WTC11 (cell line): ENCODE results near the gene PNRC1. TPM values are rescaled to one million over a fixed set of nuclear protein-coding genes. Genes with fewer than 3 reads are reported as not detected.

ENCODE experiments used
- ATAC-seq: fragments of 200-7000 bp; cut with Tn5 transposase; 2 replicates; pipeline ENCODE4 v1.10.0; 2021; ENCODE audit warnings: mild to moderate bottlenecking, moderate library complexity
- CTCF ChIA-PET: fragments of 300-600 bp; sonication (Branson Sonifier 250); formaldehyde crosslinking; loops from one replicate; lab custom pipeline; 2021; ENCODE audit warnings: antibody characterized with exemption; lab: Charles Lee
- POLR2A ChIA-PET: fragments of 350-600 bp; sonication (Branson Sonifier 250); formaldehyde crosslinking; loops from one replicate; lab custom pipeline; 2021; ENCODE audit warnings: antibody characterized with exemption; lab: Charles Lee
- DNase-seq: peaks from one replicate; pipeline ENCODE4 v3.0.0; 2021; ENCODE audit warnings: low spot score
- H3K27ac Mint-ChIP-seq: 2 replicates; pipeline ENCODE4 v1.8.0; 2021; ENCODE audit warnings: mixed read lengths
- H3K27me3 Mint-ChIP-seq: 2 replicates; pipeline ENCODE4 v1.8.0; 2021; ENCODE audit warnings: low read depth, mild to moderate bottlenecking, moderate library complexity, mixed read lengths
- H3K36me3 Mint-ChIP-seq: 2 replicates; pipeline ENCODE4 v1.8.0; 2021; ENCODE audit warnings: mixed read lengths
- H3K4me1 Mint-ChIP-seq: 2 replicates; pipeline ENCODE4 v1.8.0; 2022; ENCODE audit warnings: mixed read lengths
- H3K4me3 Mint-ChIP-seq: 2 replicates; pipeline ENCODE4 v1.8.0; 2021; ENCODE audit warnings: mild to moderate bottlenecking, moderate library complexity, mixed read lengths
- H3K9me3 Mint-ChIP-seq: 2 replicates; pipeline ENCODE4 v1.8.0; 2021; ENCODE audit warnings: mixed read lengths
- CREB1 ChIP-seq: sonication (generic); formaldehyde crosslinking; IDR thresholded peaks from 2 replicates; pipeline ENCODE4 v1.8.0; 2023; ENCODE audit warnings: mild to moderate bottlenecking, missing genetic modification reagents
- ELF4 ChIP-seq: sonication (generic); formaldehyde crosslinking; IDR thresholded peaks from 2 replicates; pipeline ENCODE4 v1.8.1; 2022; ENCODE audit warnings: low read depth, mild to moderate bottlenecking, moderate library complexity, missing genetic modification reagents
- ESRRA ChIP-seq: sonication (generic); formaldehyde crosslinking; IDR thresholded peaks from 2 replicates; pipeline ENCODE4 v1.8.1; 2022; ENCODE audit warnings: mild to moderate bottlenecking, missing genetic modification reagents, borderline replicate concordance
- GABPB1 ChIP-seq: sonication (generic); formaldehyde crosslinking; IDR thresholded peaks from 2 replicates; pipeline ENCODE4 v1.8.1; 2023; ENCODE audit warnings: mild to moderate bottlenecking, missing genetic modification reagents
- GTF2I ChIP-seq: fragments of 250-450 bp; sonication (Bioruptor Pico); conservative IDR thresholded peaks from 2 replicates; pipeline ENCODE4 v1.4.0; 2021; ENCODE audit warnings: mild to moderate bottlenecking
- IRF2 ChIP-seq: sonication (generic); formaldehyde crosslinking; IDR thresholded peaks from 2 replicates; pipeline ENCODE4 v1.8.0; 2022; ENCODE audit warnings: low read depth, missing genetic modification reagents, borderline replicate concordance
- MYBL2 ChIP-seq: sonication (generic); formaldehyde crosslinking; IDR thresholded peaks from 2 replicates; pipeline ENCODE4 v1.8.1; 2023; ENCODE audit warnings: mild to moderate bottlenecking, moderate library complexity, missing genetic modification reagents
- NFATC4 ChIP-seq: fragments of 250-450 bp; sonication (Bioruptor Pico); IDR thresholded peaks from 2 replicates; pipeline ENCODE4 v1.9.0; 2021; ENCODE audit warnings: mild to moderate bottlenecking
- NR1H2 ChIP-seq: sonication (generic); formaldehyde crosslinking; IDR thresholded peaks from 2 replicates; pipeline ENCODE4 v1.9.0; 2021; ENCODE audit warnings: mild to moderate bottlenecking, moderate library complexity, missing genetic modification reagents
- NR2C2 ChIP-seq: sonication (generic); formaldehyde crosslinking; IDR thresholded peaks from 2 replicates; pipeline ENCODE4 v1.8.0; 2022; ENCODE audit warnings: mild to moderate bottlenecking, missing genetic modification reagents
- NR3C1 ChIP-seq: sonication (generic); formaldehyde crosslinking; conservative IDR thresholded peaks from 2 replicates; pipeline ENCODE4 v1.8.1; 2023; ENCODE audit warnings: low read depth, mild to moderate bottlenecking, missing genetic modification reagents
- RELA ChIP-seq: sonication (generic); formaldehyde crosslinking; IDR thresholded peaks from 2 replicates; pipeline ENCODE4 v1.8.1; 2022; ENCODE audit warnings: missing genetic modification reagents, mild to moderate bottlenecking, borderline replicate concordance
- RORB ChIP-seq: fragments of 250-450 bp; sonication (Bioruptor Pico); IDR thresholded peaks from 2 replicates; pipeline ENCODE4 v1.9.0; 2021; ENCODE audit warnings: mild to moderate bottlenecking
- SP1 ChIP-seq: sonication (generic); formaldehyde crosslinking; conservative IDR thresholded peaks from 2 replicates; pipeline ENCODE4 v1.8.1; 2022; ENCODE audit warnings: missing genetic modification reagents
- total RNA-seq: library from RNA; stranded (reverse); gene quantifications from 3 replicates; pipeline ENCODE4 v1.2.3, GENCODE V29; 2021
- TF ChIP-seq, protein P1 (sequence below): sonication (generic); formaldehyde crosslinking; IDR thresholded peaks from 2 replicates; pipeline ENCODE4 v1.8.1; 2023; ENCODE audit warnings: mild to moderate bottlenecking, missing genetic modification reagents, moderate library complexity
- TF ChIP-seq, protein P2 (sequence below): fragments of 250-450 bp; sonication (Bioruptor Pico); IDR thresholded peaks from 2 replicates; pipeline ENCODE4 v2.1.2; 2022; ENCODE audit warnings: mild to moderate bottlenecking, moderate library complexity
- TF ChIP-seq, protein P3 (sequence below): sonication (generic); formaldehyde crosslinking; IDR thresholded peaks from 2 replicates; pipeline ENCODE4 v1.8.1; 2023; ENCODE audit warnings: mild to moderate bottlenecking, missing genetic modification reagents
- TF ChIP-seq, protein P4 (sequence below): sonication (generic); formaldehyde crosslinking; IDR thresholded peaks from 2 replicates; pipeline ENCODE4 v1.8.1; 2022; ENCODE audit warnings: low read depth, missing genetic modification reagents, borderline replicate concordance
- TF ChIP-seq, protein P5 (sequence below): sonication (generic); formaldehyde crosslinking; IDR thresholded peaks from 2 replicates; pipeline ENCODE4 v1.8.0; 2023; ENCODE audit warnings: missing genetic modification reagents
- TF ChIP-seq, protein P6 (sequence below): sonication (generic); formaldehyde crosslinking; IDR thresholded peaks from 2 replicates; pipeline ENCODE4 v1.8.0; 2023; ENCODE audit warnings: missing genetic modification reagents, mild to moderate bottlenecking, borderline replicate concordance

PNRC1 gene
- total RNA-seq, 1 experiment from 2014 or later, result 39.0 TPM

DNA sequence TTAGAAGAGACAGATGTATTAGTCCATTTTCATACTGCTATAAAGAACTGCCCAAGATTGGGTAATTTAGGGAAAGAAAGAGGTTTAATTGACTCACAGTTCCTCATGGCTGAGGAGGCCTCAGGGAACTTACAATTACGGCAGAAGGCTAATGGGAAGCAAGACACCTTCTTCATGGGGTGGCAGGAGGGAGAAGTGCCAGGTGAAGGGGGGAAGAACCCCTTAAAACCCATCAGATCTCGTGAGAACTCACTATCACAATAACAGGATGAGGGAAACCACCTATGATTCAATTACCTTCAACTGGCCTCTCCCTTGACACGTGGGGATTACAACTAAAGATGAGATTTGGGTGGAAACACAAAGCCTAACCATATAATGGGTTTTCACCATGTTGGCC lies 28.9 kb upstream of the PNRC1 start:
- POLR2A ChIA-PET, result no interaction called here
- peaks cover 52% of the 10 kb centered on the region for H3K27me3 Mint-ChIP-seq
- peaks cover 24% of the 10 kb centered on the region for H3K4me1 Mint-ChIP-seq
- peaks cover 4% of the 10 kb centered on the region for H3K9me3 Mint-ChIP-seq
- no peak for TF ChIP-seq ESRRA (CRISPR knock-in tag)
- TF ChIP-seq, protein P1, sequence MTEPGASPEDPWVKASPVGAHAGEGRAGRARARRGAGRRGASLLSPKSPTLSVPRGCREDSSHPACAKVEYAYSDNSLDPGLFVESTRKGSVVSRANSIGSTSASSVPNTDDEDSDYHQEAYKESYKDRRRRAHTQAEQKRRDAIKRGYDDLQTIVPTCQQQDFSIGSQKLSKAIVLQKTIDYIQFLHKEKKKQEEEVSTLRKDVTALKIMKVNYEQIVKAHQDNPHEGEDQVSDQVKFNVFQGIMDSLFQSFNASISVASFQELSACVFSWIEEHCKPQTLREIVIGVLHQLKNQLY (CRISPR knock-in tag), result no peak
- no peak for TF ChIP-seq RORB (CRISPR knock-in tag)
- TF ChIP-seq, protein P2, sequence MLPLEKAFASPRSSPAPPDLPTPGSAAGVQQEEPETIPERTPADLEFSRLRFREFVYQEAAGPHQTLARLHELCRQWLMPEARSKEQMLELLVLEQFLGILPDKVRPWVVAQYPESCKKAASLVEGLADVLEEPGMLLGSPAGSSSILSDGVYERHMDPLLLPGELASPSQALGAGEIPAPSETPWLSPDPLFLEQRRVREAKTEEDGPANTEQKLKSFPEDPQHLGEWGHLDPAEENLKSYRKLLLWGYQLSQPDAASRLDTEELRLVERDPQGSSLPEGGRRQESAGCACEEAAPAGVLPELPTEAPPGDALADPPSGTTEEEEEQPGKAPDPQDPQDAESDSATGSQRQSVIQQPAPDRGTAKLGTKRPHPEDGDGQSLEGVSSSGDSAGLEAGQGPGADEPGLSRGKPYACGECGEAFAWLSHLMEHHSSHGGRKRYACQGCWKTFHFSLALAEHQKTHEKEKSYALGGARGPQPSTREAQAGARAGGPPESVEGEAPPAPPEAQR, result no peak
- no peak for TF ChIP-seq GABPB1 (CRISPR knock-in tag)
- ATAC-seq (no peak), DNase-seq (no peak)
- CTCF ChIA-PET, result no interaction called here
- H3K27ac Mint-ChIP-seq, result no peak overlapping the region
- no peaks in the 10 kb centered on the region for H3K36me3 Mint-ChIP-seq
- no peak overlapping the region for H3K4me3 Mint-ChIP-seq

DNA sequence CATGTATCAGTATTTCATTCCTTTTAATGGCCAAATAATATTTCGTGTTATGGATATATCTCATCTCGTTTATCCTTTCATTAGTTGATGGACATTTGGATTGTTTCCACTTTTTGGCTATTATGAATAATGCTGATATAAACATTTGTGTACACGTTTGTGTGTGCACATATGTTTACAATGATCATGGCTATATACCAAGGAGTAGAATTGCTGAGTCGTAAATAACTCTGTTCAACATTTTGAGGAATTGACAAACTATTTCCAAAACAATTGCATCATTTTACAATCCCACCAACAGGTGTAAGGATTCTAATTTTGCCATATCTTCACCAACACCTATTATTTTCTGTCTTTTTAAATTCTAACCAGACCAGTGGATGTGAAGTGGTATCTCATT lies 26.3 kb upstream of the PNRC1 start:
- H3K36me3 Mint-ChIP-seq, result no peaks in the 10 kb centered on the region
- H3K27ac Mint-ChIP-seq, result no peak overlapping the region
- H3K27me3 Mint-ChIP-seq, result peaks cover 28% of the 10 kb centered on the region
- CTCF ChIA-PET, result no interaction called here
- TF ChIP-seq MYBL2 (CRISPR knock-in tag), result no peak
- TF ChIP-seq CREB1 (CRISPR knock-in tag), result no peak
- TF ChIP-seq NFATC4, result no peak
- no peak for TF ChIP-seq RORB (CRISPR knock-in tag)
- TF ChIP-seq, protein P3, sequence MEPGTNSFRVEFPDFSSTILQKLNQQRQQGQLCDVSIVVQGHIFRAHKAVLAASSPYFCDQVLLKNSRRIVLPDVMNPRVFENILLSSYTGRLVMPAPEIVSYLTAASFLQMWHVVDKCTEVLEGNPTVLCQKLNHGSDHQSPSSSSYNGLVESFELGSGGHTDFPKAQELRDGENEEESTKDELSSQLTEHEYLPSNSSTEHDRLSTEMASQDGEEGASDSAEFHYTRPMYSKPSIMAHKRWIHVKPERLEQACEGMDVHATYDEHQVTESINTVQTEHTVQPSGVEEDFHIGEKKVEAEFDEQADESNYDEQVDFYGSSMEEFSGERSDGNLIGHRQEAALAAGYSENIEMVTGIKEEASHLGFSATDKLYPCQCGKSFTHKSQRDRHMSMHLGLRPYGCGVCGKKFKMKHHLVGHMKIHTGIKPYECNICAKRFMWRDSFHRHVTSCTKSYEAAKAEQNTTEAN (CRISPR knock-in tag), result no peak
- no peak for TF ChIP-seq NR2C2 (CRISPR knock-in tag)
- no peak for TF ChIP-seq SP1
- no peak for TF ChIP-seq IRF2 (CRISPR knock-in tag)
- TF ChIP-seq RELA (CRISPR knock-in tag), result no peak
- no peak for TF ChIP-seq NR1H2 (CRISPR knock-in tag)
- TF ChIP-seq GTF2I (CRISPR knock-in tag), result no peak
- TF ChIP-seq ELF4, result no peak
- TF ChIP-seq, all 79 proteins: peak for 0
- ATAC-seq (no peak), DNase-seq (no peak)
- POLR2A ChIA-PET, result no interaction called here
- Mint-ChIP-seq H3K4me3 (no peak overlapping the region), H3K9me3 (peaks cover 4% of the 10 kb centered on the region), H3K4me1 (peaks cover 13% of the 10 kb centered on the region)

DNA sequence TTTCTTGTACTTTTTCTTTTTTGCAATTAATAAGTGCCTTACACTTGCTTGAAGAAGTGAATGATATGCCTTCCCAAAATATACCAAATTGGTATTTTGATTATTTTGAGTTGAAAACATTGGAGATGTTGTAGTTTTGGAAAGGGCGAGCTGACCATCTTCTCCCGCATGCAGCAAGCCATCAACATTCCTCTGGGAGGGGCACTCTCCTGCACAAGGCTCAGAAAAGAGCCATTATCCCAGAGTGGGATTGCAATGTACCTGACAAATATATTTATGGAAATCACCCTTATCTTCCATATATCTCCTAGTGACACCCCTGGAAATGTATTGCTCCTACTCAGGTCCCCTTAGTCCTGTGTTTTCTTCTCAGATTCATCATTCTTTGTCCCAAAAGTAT lies 22.8 kb upstream of the PNRC1 start:
- CTCF ChIA-PET, result interaction anchor here (1.8 kb wide), 1 partner anchor 75 kb away, joined by 7 read pairs; no protein-coding TSS in a partner anchor
- POLR2A ChIA-PET, result no interaction called here
- ATAC-seq (peak; percentile 76), DNase-seq (no peak)
- no peak overlapping the region for H3K4me3 Mint-ChIP-seq
- peaks cover 4% of the 10 kb centered on the region for H3K9me3 Mint-ChIP-seq
- no peaks in the 10 kb centered on the region for H3K36me3 Mint-ChIP-seq
- no peaks in the 10 kb centered on the region; the same call in 1 of the 2 replicates for H3K27me3 Mint-ChIP-seq
- TF ChIP-seq NR1H2 (CRISPR knock-in tag) (no peak), NR3C1 (CRISPR knock-in tag) (no peak), MYBL2 (CRISPR knock-in tag) (no peak)
- TF ChIP-seq, protein P4, sequence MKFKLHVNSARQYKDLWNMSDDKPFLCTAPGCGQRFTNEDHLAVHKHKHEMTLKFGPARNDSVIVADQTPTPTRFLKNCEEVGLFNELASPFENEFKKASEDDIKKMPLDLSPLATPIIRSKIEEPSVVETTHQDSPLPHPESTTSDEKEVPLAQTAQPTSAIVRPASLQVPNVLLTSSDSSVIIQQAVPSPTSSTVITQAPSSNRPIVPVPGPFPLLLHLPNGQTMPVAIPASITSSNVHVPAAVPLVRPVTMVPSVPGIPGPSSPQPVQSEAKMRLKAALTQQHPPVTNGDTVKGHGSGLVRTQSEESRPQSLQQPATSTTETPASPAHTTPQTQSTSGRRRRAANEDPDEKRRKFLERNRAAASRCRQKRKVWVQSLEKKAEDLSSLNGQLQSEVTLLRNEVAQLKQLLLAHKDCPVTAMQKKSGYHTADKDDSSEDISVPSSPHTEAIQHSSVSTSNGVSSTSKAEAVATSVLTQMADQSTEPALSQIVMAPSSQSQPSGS, result no peak
- TF ChIP-seq, protein P5, sequence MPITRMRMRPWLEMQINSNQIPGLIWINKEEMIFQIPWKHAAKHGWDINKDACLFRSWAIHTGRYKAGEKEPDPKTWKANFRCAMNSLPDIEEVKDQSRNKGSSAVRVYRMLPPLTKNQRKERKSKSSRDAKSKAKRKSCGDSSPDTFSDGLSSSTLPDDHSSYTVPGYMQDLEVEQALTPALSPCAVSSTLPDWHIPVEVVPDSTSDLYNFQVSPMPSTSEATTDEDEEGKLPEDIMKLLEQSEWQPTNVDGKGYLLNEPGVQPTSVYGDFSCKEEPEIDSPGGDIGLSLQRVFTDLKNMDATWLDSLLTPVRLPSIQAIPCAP (CRISPR knock-in tag), result no peak
- TF ChIP-seq, protein P6, sequence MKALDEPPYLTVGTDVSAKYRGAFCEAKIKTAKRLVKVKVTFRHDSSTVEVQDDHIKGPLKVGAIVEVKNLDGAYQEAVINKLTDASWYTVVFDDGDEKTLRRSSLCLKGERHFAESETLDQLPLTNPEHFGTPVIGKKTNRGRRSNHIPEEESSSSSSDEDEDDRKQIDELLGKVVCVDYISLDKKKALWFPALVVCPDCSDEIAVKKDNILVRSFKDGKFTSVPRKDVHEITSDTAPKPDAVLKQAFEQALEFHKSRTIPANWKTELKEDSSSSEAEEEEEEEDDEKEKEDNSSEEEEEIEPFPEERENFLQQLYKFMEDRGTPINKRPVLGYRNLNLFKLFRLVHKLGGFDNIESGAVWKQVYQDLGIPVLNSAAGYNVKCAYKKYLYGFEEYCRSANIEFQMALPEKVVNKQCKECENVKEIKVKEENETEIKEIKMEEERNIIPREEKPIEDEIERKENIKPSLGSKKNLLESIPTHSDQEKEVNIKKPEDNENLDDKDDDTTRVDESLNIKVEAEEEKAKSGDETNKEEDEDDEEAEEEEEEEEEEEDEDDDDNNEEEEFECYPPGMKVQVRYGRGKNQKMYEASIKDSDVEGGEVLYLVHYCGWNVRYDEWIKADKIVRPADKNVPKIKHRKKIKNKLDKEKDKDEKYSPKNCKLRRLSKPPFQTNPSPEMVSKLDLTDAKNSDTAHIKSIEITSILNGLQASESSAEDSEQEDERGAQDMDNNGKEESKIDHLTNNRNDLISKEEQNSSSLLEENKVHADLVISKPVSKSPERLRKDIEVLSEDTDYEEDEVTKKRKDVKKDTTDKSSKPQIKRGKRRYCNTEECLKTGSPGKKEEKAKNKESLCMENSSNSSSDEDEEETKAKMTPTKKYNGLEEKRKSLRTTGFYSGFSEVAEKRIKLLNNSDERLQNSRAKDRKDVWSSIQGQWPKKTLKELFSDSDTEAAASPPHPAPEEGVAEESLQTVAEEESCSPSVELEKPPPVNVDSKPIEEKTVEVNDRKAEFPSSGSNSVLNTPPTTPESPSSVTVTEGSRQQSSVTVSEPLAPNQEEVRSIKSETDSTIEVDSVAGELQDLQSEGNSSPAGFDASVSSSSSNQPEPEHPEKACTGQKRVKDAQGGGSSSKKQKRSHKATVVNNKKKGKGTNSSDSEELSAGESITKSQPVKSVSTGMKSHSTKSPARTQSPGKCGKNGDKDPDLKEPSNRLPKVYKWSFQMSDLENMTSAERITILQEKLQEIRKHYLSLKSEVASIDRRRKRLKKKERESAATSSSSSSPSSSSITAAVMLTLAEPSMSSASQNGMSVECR (CRISPR knock-in tag), result no peak
- TF ChIP-seq, protein P2, result no peak
- H3K27ac Mint-ChIP-seq, result no peak overlapping the region
- peaks cover 13% of the 10 kb centered on the region for H3K4me1 Mint-ChIP-seq
